IPS-11a (cell line): ENCODE measurements around the gene DAW1.
"Not testable (repeated sequence)": the region's sequence is repeated elsewhere in the genome, so short reads cannot be mapped to it uniquely, and the experiment has no call there.

Source experiments
- H3K4me3 ChIP-seq: one replicate; pipeline ENCODE4 v1.5.1; 2013; ENCODE audit warnings: low read depth, low read length, control low read depth

Gene DAW1, protein sequence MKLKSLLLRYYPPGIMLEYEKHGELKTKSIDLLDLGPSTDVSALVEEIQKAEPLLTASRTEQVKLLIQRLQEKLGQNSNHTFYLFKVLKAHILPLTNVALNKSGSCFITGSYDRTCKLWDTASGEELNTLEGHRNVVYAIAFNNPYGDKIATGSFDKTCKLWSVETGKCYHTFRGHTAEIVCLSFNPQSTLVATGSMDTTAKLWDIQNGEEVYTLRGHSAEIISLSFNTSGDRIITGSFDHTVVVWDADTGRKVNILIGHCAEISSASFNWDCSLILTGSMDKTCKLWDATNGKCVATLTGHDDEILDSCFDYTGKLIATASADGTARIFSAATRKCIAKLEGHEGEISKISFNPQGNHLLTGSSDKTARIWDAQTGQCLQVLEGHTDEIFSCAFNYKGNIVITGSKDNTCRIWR

DNA sequence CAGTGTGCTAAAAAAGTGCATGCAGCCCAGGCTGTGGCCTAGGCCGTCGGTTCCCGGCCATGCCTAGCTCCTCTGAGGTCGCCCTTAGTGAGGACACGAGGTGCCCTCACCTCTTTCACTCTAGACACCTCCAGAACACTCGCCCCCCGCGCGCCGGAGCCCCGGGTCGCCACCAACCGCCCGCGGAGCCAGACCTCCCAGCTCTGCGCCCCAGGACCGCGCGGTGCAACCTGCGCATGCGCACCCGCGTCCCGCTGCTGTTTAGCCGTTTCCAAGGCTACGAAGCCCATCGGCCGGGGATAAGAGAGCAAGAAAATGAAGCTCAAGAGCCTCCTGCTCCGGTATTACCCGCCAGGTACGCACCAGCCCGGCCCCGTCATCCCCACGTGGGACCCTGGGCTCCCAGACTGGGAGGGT is at the start of gene DAW1:
DAW1 (plus strand) TSS at position 257 of the 417 bp plus-strand sequence; CDS start at position 316, 59 bp downstream.
- H3K4me3 ChIP-seq: peak within 1 kb of the TSS; percentile 38

DNA sequence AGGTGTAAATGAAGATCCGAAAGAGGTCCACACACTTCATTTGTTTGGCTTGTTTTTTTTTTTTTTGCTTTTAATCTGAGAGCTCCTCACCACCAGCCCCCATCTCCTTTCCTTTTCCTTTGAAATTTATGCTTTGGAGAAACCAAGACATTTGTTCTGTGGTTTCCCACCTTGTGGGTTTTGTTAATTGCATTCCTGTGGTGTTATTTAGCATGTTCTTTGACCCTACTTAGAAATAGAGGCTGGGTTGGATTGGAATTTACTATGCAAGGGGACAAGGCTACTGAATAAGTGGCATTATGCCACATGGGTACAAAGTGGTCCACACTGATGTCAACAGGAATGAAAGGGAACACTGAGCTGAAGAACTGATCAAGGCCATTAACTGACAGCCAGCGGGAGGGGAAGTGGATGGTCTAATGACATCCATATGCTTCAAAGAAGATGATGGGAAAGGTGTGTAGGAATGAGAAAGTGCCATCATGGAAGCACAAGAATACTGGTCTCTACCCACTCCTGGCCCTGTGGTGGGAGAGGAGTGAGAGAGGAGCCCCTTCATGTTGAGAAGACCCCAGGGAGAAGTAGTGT is 48.9 kb upstream of the DAW1 start:
- no peak overlapping the region for H3K4me3 ChIP-seq

DNA sequence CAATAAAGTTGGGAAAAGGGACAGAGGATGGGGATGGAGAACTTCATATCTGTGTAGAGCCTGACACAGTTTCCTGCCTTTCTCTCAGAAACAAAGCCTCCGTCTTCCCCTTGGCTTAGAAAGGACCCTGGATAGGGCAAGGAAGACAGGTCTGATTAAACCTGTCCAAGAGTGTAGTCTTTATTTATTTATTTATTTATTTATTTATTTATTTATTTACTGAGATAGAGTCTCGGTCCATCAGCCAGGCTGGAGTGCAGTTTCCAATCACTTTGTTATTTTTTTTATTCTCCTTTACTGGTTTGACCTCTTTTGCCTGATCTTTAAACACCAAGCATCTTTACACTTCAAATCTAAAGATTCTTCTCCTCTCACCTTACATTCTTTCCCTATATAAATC is 47.5 kb upstream of the DAW1 start:
- no peak overlapping the region for H3K4me3 ChIP-seq

DNA sequence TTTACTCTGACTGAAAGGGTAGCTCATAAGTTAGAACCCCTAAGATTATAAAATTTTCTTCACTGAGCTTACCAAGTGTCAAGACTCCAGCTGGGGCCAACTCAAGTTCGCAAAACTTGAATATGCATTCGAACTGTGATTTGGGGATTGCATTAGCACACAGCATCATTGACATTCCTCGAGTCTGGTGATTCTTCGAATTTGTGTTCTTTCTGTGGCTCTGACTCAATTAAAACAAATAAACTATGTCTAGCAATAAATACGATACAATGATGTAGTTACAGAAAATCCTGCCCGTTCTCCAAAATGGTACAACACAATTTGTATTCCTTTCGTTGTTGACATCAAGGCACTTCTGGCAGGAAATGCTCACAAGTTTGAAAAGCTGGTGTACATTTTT is 46.7 kb upstream of the DAW1 start:
- no peak overlapping the region for H3K4me3 ChIP-seq

DNA sequence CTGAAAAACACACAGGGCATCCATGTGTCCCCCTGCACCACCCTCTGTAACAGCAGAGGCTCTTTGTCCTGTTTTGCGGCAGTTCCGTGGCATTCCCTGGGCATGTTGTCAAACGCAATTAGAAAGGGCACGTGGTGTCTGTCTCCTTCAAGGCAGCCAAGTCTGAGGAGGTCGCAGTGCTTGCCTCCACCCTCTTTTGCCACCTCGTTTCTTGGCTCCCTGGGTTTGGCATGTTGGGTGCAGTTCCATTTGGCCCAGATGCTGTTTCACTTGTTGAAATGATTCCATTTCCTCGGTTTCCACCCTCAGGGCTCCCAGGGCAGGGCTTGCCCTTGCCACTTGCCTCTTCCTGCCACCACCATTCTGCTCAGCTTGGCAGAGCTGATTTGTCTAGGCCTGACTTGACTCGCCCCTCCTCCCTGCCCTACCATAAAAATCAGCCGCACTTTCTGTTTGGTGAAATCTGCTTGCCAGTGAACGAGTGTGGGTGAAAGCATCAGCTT is 45.4 kb upstream of the DAW1 start:
- H3K4me3 ChIP-seq: no peak overlapping the region

DNA sequence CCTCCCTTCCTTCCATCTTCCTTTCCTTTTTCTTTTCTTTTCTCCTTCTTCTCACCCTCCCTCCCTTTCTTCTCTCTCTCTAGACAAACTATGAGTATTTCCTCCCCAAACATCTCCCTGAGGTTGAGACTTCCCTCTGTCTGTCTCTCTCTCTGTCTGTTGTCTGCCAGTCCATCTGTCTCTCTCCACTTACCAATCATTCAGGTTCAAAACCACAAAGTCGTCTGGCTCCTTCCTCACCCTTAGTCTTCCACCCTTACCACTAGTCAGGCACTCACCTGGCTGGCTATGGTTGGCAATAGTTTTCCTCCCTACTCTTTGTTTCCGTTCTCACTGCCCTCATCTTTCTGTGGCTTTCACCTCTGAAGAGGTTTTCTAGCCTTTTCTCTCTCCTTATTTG is 44.9 kb upstream of the DAW1 start:
- no peak overlapping the region for H3K4me3 ChIP-seq

DNA sequence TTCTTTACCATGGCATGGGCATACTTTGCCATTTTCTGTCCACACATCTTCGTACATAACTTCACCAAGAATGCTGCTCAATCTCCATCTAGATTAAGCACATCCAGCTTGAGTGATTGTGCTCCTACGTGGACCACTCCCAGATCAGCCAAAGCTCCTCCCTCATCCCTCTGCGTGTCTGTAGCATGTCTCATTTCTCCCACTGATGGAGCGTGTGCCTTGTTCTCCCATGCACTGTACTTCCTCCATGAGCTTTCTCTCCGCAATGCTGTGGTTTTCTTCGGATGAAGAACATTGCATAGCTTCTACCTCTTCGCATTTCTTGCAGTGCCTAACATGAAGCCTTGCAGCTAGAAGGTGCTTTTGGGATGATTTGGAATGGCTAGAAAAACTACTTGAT is 44.3 kb upstream of the DAW1 start:
- no peak overlapping the region for H3K4me3 ChIP-seq

DNA sequence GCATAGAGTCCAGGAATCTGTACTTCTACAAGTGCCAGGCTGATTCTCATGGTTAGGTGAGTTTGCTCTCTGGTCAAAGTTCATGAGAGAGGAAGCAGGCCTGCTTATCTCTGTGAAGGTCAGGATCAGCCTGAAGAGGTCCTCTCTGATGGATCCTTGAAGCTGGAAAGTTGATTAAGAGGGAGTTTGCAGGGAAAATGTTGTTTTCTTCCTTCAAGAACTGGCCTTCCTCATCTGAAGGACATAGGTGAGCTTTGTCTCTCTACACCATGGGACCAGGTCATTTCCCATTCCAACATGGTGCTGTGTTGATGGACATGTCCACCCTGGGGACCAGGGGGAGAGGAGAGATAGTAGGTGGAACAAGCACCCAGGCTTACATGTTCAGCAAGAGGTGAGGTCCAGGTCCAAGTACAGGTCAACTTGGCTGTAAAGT is 42.9 kb upstream of the DAW1 start:
- no peak overlapping the region for H3K4me3 ChIP-seq

DNA sequence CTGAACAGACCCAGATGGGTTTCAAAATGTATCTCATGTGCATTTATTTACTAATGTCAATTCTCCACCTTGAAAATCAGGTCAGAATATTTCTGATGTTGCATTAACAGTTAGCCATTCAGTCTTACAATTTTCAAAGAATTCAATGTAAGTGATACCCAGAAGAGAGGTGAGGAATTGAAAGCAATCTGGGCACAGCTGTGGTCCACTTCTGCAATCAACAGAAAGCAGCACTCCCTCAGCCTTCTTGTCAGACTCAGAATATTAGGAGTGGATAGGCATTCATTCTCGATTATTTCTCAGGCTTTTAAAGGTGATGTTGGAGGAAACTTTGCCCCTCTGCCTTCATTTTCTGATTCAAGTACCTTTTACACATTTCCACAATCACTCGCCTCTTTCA is 42.1 kb upstream of the DAW1 start:
- no peak overlapping the region for H3K4me3 ChIP-seq

DNA sequence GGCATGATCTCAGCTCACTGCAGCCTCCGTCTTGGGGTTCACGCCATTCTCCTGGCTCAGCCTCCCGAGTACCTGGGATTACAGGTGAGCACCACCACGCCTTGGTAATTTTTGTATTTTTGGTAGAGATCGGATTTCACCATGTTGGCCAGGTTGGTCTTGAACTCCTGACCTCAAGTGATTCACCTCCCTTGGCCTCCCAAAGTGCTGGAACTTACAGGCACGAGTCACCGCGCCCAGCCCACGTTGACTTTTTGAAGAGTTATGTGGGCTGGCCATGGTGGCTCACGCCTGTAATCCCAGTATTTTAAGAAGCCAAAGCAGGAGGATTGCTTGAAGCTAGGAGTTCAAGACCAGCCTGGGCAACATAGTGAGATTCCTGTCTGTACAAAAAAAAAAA is 37.0 kb upstream of the DAW1 start:
- H3K4me3 ChIP-seq: no peak overlapping the region

DNA sequence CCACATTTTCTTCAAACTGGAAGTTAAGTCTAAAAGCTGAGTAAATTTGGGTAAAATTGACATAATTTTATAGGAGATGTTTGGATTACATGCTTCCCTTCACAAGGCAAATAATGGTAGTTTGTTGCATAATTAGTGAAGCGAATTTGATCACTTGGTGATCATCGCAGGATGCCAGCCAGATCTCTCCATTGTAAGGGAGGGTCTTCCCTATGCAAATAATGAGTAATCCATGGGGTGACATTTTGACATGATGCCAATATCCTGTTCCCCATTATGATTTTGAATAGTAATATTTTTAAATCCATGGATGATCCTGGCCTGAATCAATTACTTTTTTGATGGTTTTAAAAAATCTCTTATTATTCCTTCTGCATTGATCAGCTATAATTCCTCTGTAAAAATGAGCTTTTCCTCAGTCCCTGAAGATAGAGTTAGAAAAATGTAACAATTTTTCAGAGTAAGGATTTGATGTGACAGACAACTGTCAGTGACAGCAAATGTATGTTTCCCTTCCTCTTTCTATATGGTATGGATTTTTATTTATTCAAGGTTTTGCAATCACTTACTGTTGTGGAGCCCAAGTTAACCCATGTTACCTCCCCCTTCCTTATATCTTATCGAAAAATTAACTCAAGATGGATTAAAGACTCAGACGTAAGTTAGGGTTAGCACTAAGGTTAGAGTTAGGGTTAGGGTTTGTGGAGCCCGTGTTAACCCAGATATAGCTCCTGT is 36.3 kb upstream of the DAW1 start:
- H3K4me3 ChIP-seq: no peak overlapping the region

DNA sequence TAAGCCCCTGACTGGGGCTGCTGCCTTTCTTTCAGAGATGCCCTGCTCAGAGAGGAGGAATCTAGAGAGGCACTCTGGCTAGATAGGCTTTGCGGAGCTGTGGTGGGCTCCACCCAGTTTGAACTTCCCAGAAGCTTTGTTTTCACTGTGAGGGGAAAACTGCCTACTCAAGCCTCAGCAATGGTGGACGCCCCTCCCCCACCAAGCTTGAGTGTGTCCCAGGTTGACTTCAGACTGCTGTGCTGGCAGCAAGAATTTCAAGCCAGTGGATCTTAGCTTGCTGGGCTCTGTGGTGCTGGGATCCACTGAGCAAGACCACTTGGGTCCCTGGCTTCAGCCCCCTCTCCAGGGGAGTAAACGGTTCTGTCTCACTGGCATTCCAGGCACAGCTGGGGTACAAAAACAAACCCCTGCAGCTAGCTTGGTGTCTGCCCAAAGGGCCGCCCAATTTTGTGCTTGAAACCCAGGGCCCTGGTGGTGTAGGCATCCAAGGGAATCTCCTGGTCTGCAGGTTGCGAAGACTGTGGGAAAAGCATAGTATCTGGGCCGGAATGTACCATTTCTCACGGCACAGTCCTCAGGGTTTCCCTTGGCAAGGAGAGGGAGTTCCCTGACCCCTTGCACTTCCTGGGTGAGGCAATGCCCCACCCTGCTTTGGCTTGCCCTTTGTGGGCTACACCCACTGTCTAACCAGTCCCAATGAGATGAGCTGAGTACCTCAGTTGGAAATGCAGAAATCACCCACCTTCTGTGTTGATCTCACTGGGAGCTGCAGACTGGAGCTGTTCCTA is 31.9 kb upstream of the DAW1 start:
- not testable (repeated sequence) for H3K4me3 ChIP-seq

DNA sequence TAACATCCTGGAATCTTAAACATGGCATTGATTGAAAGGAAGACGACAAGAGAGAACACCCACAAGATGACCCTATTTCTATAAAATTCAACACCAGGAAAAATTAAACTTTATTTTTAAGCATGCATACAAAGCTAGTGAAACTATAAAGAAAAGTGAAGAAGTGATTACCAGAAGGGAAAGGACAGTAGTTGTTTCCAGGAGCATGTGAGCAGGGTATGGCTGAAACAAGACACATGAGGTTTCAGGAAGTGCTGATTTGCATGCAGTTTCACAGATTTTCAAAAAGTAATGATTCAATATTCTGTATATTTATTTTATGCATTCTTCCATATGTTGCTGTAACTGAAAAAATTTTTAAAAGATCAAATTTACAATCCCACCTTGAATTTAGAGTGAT is 24.6 kb upstream of the DAW1 start:
- no peak overlapping the region for H3K4me3 ChIP-seq

DNA sequence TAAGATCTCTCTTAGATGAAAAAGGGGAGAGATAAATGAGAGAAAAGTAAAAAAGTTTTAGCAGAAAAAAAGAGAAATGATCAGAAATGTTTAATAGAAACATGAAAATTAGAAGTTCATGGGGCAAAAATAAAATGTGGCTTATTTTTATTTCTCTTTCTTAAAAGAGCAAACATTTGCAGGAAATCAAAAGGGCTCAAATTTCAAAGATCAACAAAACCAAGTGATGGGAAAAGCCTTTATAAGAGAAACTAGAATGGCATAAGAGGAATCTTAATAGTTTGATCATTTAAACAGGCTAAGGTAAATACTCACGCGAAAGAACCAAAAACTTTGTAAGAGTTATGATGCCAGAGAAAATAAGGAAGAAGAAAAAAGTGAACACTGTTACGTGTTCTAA is 23.3 kb upstream of the DAW1 start:
- H3K4me3 ChIP-seq: no peak overlapping the region

DNA sequence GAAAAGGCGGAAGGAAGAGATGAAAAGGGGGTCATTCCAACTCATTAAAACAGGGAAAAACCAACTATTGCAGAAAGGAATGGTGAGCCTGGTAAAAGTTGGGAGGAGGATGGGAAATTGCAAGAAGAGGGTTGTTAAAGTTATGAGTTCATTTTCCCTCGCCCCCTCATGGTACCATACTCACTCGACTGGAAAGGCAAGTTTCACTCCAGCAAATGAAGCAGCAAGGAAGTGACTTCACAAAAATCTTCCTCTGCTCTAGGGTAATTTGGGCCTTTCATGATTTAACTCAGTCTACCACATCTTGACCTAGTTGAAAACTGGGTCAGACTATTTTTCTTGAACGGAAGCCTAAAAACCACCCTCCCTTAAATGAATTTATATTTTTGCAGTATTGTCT is 22.8 kb upstream of the DAW1 start:
- H3K4me3 ChIP-seq: no peak overlapping the region

DNA sequence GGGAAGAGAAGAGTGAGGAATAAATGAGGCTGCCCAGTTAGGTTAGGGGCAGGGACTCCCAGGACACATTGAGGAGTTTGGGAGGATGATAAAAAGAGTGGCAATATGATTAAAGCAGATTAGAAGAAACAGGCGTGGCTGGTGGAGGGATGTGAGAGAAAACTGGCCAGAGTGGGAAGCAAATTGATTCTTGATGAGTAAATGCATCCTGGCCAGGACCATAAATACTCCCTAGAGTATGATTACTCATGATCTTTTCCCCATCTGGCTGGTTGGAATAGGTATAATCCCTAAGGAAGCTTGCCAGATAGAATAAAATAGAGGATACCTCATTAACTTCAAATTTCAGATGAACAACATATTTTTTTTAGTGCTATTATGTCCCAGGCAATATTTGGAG is 21.5 kb upstream of the DAW1 start:
- no peak overlapping the region for H3K4me3 ChIP-seq

DNA sequence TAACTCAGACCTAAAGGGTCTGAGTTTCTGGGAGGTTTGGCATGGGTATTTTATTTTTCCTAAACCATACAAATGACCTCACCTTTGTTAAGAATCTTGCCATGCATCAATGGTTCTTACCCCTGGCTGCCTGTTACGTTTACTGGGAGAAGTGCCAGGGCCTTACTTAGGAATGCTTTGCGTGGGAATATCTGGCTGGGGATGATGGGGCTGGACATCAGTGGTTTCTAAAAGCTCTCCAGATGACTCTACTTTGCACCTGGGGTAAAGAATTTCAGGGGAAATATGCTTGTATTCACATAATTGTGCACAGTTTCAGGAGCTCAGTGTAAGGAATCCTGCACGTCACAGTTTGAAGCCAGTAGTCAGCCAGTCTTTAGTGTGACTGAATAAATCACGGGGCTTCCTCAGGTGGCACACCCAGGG is 18.2 kb upstream of the DAW1 start:
- no peak overlapping the region for H3K4me3 ChIP-seq

DNA sequence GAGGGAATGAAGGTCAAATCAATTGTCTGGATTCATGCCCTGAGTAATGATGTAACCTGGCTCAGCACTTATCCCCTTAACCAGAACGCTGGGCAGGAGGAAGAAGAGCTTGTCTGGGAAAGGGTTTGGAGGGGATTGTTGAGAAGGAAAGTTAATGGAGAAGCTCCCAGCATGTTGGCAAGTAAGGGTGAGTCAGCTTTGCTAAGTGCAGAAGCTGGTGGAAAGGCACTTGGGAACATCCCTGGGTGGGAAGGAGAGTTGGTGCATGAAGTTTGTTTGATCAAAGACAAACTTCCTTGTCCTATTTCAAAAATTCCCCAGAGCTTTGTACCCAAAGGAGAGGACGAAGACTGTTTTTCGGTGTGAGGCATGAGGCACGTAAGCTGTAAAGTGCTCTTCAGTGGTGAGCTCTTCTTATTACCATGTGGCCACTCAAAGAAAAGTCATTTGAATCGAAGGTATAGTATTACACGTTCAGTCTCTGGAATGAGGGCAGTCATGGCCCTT is 17.6 kb upstream of the DAW1 start:
- H3K4me3 ChIP-seq: no peak overlapping the region

DNA sequence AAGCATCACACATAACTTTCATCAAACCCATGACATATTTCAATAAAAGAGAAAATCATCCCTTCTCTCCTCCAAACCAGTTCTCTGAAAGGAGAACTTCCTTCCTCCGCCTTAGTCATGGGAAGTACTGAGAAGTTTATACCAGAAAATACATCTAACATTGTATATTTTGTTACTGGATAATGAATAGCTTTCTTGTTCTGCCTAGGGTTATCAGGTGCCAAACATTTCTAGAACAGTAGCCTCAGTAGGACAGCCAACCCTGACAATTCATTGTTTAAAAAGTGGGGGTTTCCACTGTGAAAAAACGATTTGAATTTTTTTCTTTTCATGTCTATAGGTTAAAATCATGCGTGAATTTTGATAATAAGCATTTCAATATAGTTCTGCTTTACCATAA is 16.0 kb upstream of the DAW1 start:
- H3K4me3 ChIP-seq: no peak overlapping the region

DNA sequence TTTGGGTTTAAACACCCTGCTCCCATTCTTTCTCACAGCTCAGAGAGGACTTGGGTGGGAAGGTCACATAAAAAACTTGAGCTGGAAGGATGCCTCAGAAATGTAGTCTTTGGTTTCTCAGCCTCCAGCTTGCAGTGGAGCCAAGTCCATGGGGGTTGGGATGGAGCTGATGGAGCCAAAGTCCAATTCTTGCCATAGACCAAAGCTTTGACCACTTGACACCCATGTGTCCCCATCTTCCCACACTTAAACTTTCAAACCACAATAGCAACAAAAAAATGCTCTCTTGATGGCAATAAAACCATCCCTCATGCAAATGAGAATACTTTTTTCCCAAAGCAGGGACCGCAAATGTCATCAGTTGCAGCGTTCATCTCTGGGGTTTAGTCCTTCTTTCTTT is 14.7 kb upstream of the DAW1 start:
- no peak overlapping the region for H3K4me3 ChIP-seq

DNA sequence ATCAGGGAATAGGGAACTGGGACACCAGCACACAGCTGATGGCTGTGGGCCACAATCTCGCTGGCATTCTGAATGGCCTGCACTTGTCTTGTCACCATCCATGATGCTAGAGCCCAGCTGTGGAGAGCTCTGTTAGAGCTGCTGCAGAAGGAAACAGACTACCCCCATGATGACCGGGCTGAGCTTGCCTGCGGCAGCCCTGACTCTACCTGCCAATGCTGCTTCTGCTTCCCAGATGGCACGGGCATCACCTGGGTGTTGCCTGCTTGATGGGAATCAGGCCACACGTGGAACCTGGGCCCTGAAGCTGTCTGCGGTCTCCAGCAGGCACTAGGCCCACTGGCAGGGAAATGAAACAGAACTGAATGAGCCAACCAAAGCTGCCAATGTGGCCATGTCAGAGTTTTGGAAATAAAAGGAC is 11.2 kb upstream of the DAW1 start:
- no peak overlapping the region for H3K4me3 ChIP-seq
